Breast epithelium (tissue), 4 donors: ENCODE data around the gene RPL18. TPM values are rescaled to one million over a fixed set of nuclear protein-coding genes. Genes with fewer than 3 reads are reported as not detected.

Experiments
- DNase-seq, 2 donors: peaks; one replicate each; pipeline ENCODE4 v3.0.0-alpha.2; 2019; ENCODE audit warnings: low spot score in 2 of 2
- H3K27ac ChIP-seq, 2 donors: fragments of 200-600 bp; sonication (generic) in 1 of 2; one replicate each; pipeline ENCODE4 v1.5.1; 2016 to 2019; ENCODE audit warnings: mild to moderate bottlenecking in 1 of 2
- H3K27me3 ChIP-seq, 2 donors: fragments of 200-600 bp; sonication (generic) in 1 of 2; one replicate each; pipeline versions ENCODE4 v1.5.1 to v1.6.0; 2017 to 2019; ENCODE audit warnings: control low read depth in 1 of 2, mild to moderate bottlenecking in 1 of 2
- H3K36me3 ChIP-seq: fragments of 200-600 bp; one replicate; pipeline ENCODE4 v1.5.1; 2019
- H3K4me1 ChIP-seq, 2 donors: fragments of 200-600 bp; sonication (generic); one replicate each; pipeline ENCODE4 v1.5.1; 2016 to 2019; ENCODE audit warnings: control low read depth in 1 of 2
- H3K4me3 ChIP-seq, 3 donors: fragments of 200-600 bp; sonication (generic); 1 replicate in 2 of 3; 2 replicates in 1 of 3; pipeline ENCODE4 v1.5.1; 2016 to 2019; ENCODE audit warnings: mild to moderate bottlenecking in 3 of 3, moderate library complexity in 2 of 3
- H3K9me3 ChIP-seq, 2 donors: fragments of 200-600 bp; sonication (generic) in 1 of 2; one replicate each; pipeline ENCODE4 v1.5.1; 2016 to 2019; ENCODE audit warnings: control low read depth in 1 of 2
- CTCF ChIP-seq, 3 donors: fragments of 450-650 bp; IDR thresholded peaks; one replicate each; pipeline ENCODE4 v1.5.1; 2016 to 2017; ENCODE audit warnings: antibody characterized with exemption in 3 of 3, mild to moderate bottlenecking in 3 of 3, moderate library complexity in 3 of 3
- POLR2A ChIP-seq: fragments of 450-650 bp; IDR thresholded peaks from one replicate; pipeline ENCODE4 v1.6.1; 2016; ENCODE audit warnings: antibody characterized with exemption, mild to moderate bottlenecking, moderate library complexity
- POLR2AphosphoS5 ChIP-seq, 3 donors: sonication (generic); formaldehyde crosslinking; IDR thresholded peaks; one replicate each; pipeline ENCODE4 v1.6.1; 2017; ENCODE audit warnings: antibody characterized with exemption in 3 of 3
- intact Hi-C: fragments of 100-400 bp; cut with DNase I; formaldehyde crosslinking; loops from one replicate; pipeline ENCODE4 v1.15.1; 2023; ENCODE audit warnings: low total_unique reads
- total RNA-seq, 3 donors: library from RNA; depleted of rRNA; stranded (reverse); fragments of >200 nt; gene quantifications; one replicate each; pipeline ENCODE4 v1.1.0, GENCODE V29; 2016

The RPL18 gene
- total RNA-seq, 3 donors from 2014 or later, result 1,880 to 2,937 (median 2,507) TPM

- TF ChIP-seq POLR2A, result no peak
- TF ChIP-seq POLR2AphosphoS5 (IDR thresholded peaks at IDR 0.05), result no peak
- TF ChIP-seq CTCF (IDR thresholded peaks at IDR 0.05), result no peak
- intact Hi-C loops, result no loop called here
- Histone ChIP-seq H3K4me3 (no peak overlapping the region), H3K36me3 (no peaks in the 10 kb centered on the region), H3K27ac (no peak overlapping the region), H3K27me3 (no peaks in the 10 kb centered on the region), H3K4me1 (no peaks in the 10 kb centered on the region), H3K9me3 (no peaks in the 10 kb centered on the region)
- DNase-seq, result no peak
Observed at GRCh38 chr19:48603850-48604249, 15.1 kb downstream of the RPL18 start.

- no peaks in the 10 kb centered on the region for H3K36me3 ChIP-seq
- intact Hi-C loops, result no loop called here
- DNase-seq, result no peak
- H3K4me1 ChIP-seq, result no peaks in the 10 kb centered on the region
- no peak overlapping the region for H3K27ac ChIP-seq
- no peaks in the 10 kb centered on the region for H3K27me3 ChIP-seq
- no peak overlapping the region for H3K4me3 ChIP-seq
- TF ChIP-seq POLR2A, result no peak
- no peak for TF ChIP-seq POLR2AphosphoS5 (IDR thresholded peaks at IDR 0.05)
- no peak for TF ChIP-seq CTCF (IDR thresholded peaks at IDR 0.05)
- no peaks in the 10 kb centered on the region for H3K9me3 ChIP-seq
Observed at GRCh38 chr19:48603449-48603848, 15.5 kb downstream of the RPL18 start.

GRCh38 chr19:48603001-48603400, 16.0 kb downstream of the RPL18 start:
- no peaks in the 10 kb centered on the region for H3K9me3 ChIP-seq
- H3K27ac ChIP-seq, result no peak overlapping the region
- no peaks in the 10 kb centered on the region for H3K27me3 ChIP-seq
- TF ChIP-seq POLR2A (no peak), POLR2AphosphoS5 (IDR thresholded peaks at IDR 0.05) (no peak), CTCF (IDR thresholded peaks at IDR 0.05) (no peak)
- no peaks in the 10 kb centered on the region for H3K4me1 ChIP-seq
- no peak overlapping the region for H3K4me3 ChIP-seq
- H3K36me3 ChIP-seq, result no peaks in the 10 kb centered on the region
- intact Hi-C loops, result no loop called here
- no peak for DNase-seq

GRCh38 chr19:48600679-48601417, 18.1 kb downstream of the RPL18 start:
- TF ChIP-seq CTCF (IDR thresholded peaks at IDR 0.05), result no peak
- TF ChIP-seq POLR2A, result no peak
- TF ChIP-seq POLR2AphosphoS5 (IDR thresholded peaks at IDR 0.05), result no peak
- Histone ChIP-seq H3K36me3 (no peaks in the 10 kb centered on the region), H3K27ac (no peak overlapping the region), H3K4me3 (no peak overlapping the region), H3K27me3 (no peaks in the 10 kb centered on the region), H3K9me3 (no peaks in the 10 kb centered on the region), H3K4me1 (no peaks in the 10 kb centered on the region)
- no peak for DNase-seq
- intact Hi-C loops, result no loop called here

- H3K4me3 ChIP-seq, result no peak overlapping the region
- H3K9me3 ChIP-seq, result no peaks in the 10 kb centered on the region
- intact Hi-C loops, result no loop called here
- TF ChIP-seq CTCF (IDR thresholded peaks at IDR 0.05), result no peak
- no peaks in the 10 kb centered on the region for H3K36me3 ChIP-seq
- no peak overlapping the region for H3K27ac ChIP-seq
- no peaks in the 10 kb centered on the region for H3K4me1 ChIP-seq
- DNase-seq, result no peak
- no peaks in the 10 kb centered on the region for H3K27me3 ChIP-seq
Observed at GRCh38 chr19:48598996-48599700, 19.8 kb downstream of the RPL18 start.
